GM18909 (cell line): Measurements from ENCODE around the gene GALNT4.

Source experiments
- ATAC-seq: cut with Tn5 transposase; IDR thresholded peaks from one replicate; pipeline ENCODE4 v1.9.1; 2021; ENCODE audit warnings: mild to moderate bottlenecking; ENCODE audit not compliant: unreplicated experiment, poor library complexity

The GALNT4 gene

GRCh38 chr12:89538897-89539296 lies 14.3 kb upstream of the GALNT4 start:
- no peak for ATAC-seq

GRCh38 chr12:89537389-89537788 lies 12.8 kb upstream of the GALNT4 start:
- ATAC-seq = no peak

- ATAC-seq = peak; percentile 25
Measured at GRCh38 chr12:89529738-89530137, 5.1 kb upstream of the GALNT4 start.

GRCh38 chr12:89528434-89528833 lies 3.8 kb upstream of the GALNT4 start:
- ATAC-seq = no peak

- peak; percentile 71 for ATAC-seq
Measured at GRCh38 chr12:89525824-89526770, 1.5 kb upstream of the GALNT4 start, which contains the start of gene POC1B. TSS of gene POC1B (minus strand) at chr12:89526047. CDS start at chr12:89525895, 152 bp downstream.

GRCh38 chr12:89525305-89525823 lies 768 bp upstream of the GALNT4 start:
- peak; percentile 29 for ATAC-seq

- no peak for ATAC-seq
Measured at GRCh38 chr12:89523843-89524540, 604 bp downstream of the GALNT4 start.

- no peak for ATAC-seq
Measured at GRCh38 chr12:89523393-89523792, 1.2 kb downstream of the GALNT4 start.

- ATAC-seq = no peak
Measured at GRCh38 chr12:89521364-89522223, 3.0 kb downstream of the GALNT4 start.

- ATAC-seq = no peak
Measured at GRCh38 chr12:89517720-89518119, 6.9 kb downstream of the GALNT4 start.

- no peak for ATAC-seq
Measured at GRCh38 chr12:89516633-89517032, 8.0 kb downstream of the GALNT4 start.

- ATAC-seq = peak; percentile 82
Measured at GRCh38 chr12:89514751-89515150, 9.8 kb downstream of the GALNT4 start.

- no peak for ATAC-seq
Measured at GRCh38 chr12:89513544-89513943, 11.1 kb downstream of the GALNT4 start.

- ATAC-seq = no peak
Measured at GRCh38 chr12:89507015-89507824, 17.4 kb downstream of the GALNT4 start.

GRCh38 chr12:89506050-89506449 lies 18.5 kb downstream of the GALNT4 start:
- ATAC-seq = no peak

GRCh38 chr12:89504560-89505346 lies 19.8 kb downstream of the GALNT4 start:
- ATAC-seq = no peak

GRCh38 chr12:89501793-89502192 lies 22.8 kb downstream of the GALNT4 start:
- no peak for ATAC-seq

- no peak for ATAC-seq
Measured at GRCh38 chr12:89499857-89500256, 24.7 kb downstream of the GALNT4 start.

GRCh38 chr12:89497467-89497866 lies 27.1 kb downstream of the GALNT4 start:
- no peak for ATAC-seq
